ENCODE measurements around the gene SH3BP1.

DNA sequence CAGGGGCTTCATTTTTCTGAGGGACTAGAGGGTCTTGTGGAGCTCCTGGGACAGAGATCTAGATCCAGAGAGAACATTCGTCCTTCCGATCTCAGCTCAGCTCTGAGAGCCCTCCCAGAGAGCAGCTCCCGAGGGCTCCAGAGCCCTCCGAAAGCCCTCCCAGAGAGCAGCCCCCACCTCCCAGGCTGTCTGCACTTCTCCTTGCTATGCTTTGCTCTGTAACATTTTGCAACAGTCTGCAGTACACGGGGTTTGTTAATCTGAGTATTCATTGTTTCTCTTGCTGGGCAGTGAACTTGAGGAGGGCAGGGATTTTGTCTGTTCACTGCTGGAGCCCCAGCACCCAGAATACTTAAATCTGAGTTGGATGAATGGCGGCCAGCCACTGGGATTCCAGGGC is 28.3 kb upstream of the SH3BP1 start:
- TF ChIP-seq, protein P1, sequence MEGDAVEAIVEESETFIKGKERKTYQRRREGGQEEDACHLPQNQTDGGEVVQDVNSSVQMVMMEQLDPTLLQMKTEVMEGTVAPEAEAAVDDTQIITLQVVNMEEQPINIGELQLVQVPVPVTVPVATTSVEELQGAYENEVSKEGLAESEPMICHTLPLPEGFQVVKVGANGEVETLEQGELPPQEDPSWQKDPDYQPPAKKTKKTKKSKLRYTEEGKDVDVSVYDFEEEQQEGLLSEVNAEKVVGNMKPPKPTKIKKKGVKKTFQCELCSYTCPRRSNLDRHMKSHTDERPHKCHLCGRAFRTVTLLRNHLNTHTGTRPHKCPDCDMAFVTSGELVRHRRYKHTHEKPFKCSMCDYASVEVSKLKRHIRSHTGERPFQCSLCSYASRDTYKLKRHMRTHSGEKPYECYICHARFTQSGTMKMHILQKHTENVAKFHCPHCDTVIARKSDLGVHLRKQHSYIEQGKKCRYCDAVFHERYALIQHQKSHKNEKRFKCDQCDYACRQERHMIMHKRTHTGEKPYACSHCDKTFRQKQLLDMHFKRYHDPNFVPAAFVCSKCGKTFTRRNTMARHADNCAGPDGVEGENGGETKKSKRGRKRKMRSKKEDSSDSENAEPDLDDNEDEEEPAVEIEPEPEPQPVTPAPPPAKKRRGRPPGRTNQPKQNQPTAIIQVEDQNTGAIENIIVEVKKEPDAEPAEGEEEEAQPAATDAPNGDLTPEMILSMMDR (IDR thresholded peaks at IDR 0.05; ENCODE audit: poor library complexity, severe bottlenecking) = no peak
- TF ChIP-seq RAD21 (conservative IDR thresholded peaks at IDR 0.05) (no peak), POLR2AphosphoS5 (IDR thresholded peaks at IDR 0.05) (no peak), EP300 (conservative IDR thresholded peaks at IDR 0.05; ENCODE audit: poor library complexity, severe bottlenecking) (no peak), EZH2 (IDR thresholded peaks at IDR 0.05; ENCODE audit: borderline replicate concordance, insufficient read depth, low read length, poor library complexity, severe bottlenecking) (no peak), MXI1 (conservative IDR thresholded peaks at IDR 0.05; ENCODE audit: poor library complexity, severe bottlenecking) (no peak), SMC3 (conservative IDR thresholded peaks at IDR 0.05; ENCODE audit: poor library complexity) (no peak), TAF1 (IDR thresholded peaks at IDR 0.05; ENCODE audit: low read depth) (no peak)
- TF ChIP-seq, protein P2, sequence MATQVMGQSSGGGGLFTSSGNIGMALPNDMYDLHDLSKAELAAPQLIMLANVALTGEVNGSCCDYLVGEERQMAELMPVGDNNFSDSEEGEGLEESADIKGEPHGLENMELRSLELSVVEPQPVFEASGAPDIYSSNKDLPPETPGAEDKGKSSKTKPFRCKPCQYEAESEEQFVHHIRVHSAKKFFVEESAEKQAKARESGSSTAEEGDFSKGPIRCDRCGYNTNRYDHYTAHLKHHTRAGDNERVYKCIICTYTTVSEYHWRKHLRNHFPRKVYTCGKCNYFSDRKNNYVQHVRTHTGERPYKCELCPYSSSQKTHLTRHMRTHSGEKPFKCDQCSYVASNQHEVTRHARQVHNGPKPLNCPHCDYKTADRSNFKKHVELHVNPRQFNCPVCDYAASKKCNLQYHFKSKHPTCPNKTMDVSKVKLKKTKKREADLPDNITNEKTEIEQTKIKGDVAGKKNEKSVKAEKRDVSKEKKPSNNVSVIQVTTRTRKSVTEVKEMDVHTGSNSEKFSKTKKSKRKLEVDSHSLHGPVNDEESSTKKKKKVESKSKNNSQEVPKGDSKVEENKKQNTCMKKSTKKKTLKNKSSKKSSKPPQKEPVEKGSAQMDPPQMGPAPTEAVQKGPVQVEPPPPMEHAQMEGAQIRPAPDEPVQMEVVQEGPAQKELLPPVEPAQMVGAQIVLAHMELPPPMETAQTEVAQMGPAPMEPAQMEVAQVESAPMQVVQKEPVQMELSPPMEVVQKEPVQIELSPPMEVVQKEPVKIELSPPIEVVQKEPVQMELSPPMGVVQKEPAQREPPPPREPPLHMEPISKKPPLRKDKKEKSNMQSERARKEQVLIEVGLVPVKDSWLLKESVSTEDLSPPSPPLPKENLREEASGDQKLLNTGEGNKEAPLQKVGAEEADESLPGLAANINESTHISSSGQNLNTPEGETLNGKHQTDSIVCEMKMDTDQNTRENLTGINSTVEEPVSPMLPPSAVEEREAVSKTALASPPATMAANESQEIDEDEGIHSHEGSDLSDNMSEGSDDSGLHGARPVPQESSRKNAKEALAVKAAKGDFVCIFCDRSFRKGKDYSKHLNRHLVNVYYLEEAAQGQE (IDR thresholded peaks at IDR 0.05; ENCODE audit: borderline replicate concordance) = no peak

All from neural cell (in vitro differentiated cells).